Pons (tissue), 1 donor: ENCODE data around the gene WAPL.

Source experiments
- DNase-seq: peaks from one replicate; pipeline ENCODE4 v3.0.0-alpha.2; 2016; ENCODE audit warnings: low spot score

Gene WAPL

DNA sequence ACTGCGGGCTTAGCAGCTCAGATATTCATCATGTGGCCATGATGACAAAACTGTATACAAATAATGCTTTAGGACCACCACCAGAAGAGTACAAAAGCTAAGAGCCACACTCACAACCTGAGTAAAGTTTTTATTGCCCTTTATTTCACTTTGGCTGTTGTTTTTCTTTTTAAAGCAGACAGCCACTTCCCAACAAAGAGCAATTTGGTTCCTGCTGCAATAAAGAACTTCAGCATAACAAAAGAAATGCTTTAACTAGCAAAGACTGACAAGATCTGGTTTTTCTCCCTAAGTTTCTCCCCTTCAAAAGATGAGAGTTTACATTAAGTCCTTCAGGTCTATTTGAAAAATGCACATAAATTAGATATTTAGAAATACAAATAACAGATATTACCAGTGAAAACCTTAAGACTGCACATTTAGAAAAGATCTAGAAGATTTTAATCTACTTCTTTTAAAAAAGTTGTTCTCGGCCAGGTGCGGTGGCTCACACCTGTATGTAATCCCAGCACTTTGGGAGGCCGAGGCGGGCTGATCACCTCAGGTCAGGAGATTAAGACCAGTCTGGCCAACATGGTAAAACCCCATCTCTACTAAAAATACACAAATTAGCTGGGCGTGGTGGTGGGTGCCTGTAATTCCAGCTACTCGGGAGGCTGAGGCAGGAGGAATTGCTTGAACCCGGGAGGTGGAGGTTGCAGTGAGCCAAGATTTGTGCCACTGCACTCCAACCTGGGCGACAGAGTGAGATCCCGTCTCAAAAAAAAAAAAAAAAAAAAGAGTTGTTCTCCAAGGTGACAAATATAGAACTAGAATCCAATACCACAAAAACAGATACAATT is 59.4 kb downstream of the WAPL start:
- DNase-seq = no peak

DNA sequence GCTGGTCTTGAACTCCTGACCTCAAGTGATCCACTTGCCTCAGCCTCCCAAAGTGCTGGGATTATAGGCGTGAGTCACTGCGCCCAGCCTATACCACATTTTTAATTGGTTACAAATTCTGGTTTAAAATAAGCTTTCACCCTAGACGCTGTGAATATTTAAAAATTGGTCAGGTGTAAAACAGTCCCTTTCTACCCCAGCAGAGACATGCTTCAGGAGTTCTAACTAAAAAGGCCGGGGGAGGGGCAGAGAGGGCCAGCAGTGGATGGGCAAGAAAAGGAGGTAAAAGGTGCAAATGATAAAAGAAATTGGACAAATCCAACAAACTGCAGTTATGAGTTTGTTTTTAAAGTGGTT is 70.0 kb downstream of the WAPL start:
- DNase-seq = no peak

DNA sequence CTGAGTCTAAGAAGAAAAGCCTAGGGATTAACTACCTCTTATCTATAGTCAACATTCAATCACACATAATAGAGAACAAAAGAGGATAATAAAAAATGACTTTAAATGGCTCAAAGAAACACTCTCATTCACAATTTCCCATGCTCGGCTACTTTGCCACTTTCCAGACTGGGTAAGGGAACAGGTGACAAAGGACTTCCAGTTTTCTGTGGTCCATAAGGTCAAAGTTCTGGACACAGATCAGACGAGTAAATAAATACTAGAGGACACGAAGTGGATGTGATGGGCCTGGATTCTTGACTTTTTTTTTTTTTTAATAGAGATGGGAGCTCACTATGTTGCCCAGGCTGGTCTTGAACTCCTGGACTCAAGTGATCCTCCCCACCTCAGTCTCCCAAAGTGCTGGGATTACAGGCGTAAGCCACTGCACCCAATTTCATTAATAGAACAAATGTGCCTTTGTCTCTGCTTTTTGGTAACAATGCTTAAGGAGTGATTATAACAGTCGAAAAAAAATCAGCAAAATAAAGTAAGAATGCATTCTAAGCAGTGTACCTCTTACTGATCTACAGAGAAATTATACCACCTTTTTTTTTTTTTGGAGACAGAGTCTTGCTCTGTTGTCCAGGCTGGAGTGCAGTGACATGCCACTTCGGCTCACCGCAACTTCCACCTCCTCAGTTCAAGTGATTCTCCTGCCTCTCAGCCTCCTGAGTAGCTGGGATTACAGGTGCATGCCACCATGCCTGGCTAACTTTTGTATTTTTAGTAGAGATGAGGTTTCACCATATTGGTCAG is 70.6 kb downstream of the WAPL start:
- no peak for DNase-seq

DNA sequence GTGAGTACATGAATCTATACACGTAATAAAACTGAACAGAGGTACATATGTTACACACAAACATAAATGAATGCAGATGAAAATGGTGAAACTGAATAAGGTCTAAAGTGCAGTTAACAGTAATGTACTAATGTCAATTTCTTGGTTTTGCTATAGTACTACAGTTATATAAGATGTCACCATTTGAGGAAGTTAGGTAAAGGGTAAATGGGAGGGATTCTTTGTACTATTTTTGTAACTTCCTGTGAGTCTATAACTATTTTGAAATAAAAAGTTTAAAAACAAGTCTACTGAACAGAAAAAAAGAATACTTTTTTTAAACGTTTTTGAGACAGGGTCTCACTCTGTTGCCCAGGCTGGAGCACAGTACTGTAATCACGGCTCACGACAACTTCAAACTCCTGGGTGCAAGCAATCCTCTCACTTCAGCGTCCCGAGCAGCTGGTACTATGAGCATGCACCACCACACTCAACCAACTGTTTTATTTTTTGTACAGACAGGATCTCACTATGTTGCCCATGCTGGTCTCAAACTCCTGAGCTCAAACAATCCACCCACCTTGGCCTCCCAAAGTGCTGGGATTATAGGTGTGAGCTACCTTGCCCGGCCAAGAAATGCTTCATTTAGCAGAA is 71.5 kb downstream of the WAPL start:
- peak; percentile 24 for DNase-seq

DNA sequence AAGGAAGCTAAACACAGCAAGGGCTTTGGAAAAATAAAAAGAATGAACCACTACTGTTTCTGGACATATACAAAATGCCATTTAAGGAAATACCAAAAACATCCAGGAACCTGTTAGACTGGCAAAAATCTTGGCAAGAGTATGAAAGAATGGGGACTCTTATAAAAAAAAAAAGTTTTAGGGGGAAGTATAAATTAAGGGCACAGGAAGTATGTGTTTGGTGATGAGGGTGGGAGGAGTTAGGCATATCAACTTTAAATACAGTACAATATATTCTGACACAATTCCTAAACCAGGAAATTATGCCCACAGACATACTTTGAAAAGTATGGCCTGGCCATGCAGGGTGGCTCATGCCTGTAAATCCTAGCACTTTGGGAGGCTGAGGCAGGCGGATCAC is 74.2 kb downstream of the WAPL start:
- DNase-seq = peak; percentile 18

DNA sequence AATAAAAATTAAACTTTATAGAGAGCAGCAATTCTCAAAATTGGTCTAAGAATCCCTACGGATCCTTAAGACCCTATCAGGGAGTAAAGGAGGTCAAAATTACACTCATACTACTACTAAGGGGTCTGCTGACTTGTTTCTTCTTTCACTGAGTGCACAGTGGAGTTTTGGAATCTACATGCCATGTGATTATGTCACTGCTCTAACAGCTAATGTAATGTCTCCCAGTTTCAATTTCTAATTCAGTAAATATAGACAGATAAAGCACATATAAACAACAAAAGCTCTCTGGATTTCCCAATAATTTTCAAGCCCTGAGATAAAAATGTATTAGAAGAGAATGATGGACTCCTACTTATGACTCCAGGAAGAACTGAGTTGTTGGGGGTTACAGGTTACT is 74.6 kb downstream of the WAPL start:
- DNase-seq = peak; percentile 46

DNA sequence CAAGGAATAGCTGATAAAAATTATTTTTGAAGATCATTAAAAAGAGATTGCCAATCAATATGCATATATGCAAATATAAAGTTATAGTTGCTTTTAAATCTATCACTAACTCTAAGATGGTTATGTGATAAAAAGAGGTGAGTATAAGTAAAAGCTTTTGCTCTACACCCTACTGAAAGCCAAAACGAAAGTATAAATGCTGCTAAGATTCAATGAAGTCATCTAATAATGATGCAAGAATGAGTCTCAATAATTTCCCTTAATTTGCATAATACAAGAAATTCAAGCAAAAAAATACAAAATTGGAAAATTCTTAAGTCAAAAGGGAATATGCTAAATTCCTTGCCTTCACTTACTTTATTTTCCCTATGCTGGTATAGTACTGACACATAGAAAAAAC is 75.2 kb downstream of the WAPL start:
- no peak for DNase-seq

DNA sequence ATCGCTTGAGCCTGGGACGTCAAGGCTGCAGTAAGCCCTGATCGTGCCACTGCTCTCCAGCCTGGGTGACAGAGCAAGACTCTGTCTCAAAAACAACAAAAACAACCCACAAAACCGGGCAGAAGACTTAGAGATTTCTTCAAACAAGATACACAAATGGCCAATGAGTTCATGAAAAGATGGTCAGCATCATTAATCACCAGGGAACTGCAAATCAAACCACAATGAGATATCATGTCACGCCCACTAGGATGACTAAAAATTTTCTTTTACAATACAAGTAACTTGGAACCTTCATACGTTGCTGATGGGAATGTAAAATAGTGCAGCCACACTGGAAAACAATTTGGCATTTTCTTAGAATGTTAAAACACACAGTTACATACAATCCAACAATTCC is 77.7 kb downstream of the WAPL start:
- no peak for DNase-seq

DNA sequence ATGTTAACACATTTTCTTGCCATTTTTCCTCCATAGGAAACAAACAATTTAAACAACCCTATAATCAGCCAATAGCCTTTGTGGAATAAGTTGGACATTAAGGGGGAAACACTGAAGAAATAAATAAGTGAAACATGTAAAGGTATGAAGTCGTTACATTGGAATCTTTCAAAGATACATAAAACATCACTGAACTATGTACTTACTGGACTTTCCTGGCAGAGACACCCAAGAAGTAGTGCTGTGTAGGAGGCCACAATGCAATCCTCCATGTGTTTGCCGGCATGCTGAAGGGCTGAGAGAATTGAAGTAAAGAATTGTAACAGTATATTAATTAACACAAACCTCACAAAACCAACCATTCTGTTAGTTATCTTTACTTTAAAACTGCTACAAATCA is 78.5 kb downstream of the WAPL start:
- no peak for DNase-seq

DNA sequence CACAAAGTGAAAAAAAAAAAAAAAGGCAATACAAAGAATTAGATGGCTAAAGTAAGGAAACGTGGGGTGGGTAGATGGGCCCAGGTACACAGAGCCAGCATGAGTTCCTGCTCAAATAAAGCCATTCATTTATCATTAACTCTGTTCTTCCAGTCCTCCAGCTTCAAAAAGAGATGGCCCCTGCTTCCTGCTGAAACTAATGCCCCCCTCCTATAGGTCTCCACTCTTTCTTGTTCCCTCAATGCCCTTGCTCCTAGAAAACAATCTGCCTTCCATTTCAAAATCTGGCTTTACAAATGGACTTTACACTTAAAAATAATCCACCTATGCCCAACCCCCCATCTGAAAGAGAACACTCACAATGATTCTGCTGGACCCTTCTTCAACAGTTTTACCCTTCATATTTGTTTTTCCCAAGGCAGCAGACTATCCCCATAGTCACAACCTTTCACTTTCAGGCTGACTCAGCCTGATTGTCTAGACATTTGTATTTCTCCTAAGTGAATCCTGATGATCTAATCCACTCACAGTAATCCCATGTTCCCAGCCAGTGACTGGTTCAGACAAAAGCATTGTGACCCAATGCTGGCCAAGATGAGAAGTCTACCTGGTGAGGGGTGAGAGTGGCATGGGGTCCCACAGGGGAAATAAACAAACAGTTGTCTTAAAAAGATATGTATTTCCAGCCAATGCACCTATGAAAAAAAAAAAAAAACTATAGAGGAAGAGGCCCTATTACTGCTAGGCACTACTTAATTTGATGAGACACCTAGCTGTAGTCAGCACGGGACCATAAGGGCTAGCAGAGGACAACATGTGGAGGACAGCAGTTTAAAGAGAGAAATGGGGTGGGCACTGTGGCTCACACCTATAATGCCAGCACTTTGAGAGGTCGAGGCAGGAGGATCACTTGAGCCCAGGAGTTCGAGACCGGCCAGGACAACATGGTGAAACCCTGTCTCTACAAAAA is 80.4 kb downstream of the WAPL start:
- peak; percentile 26 for DNase-seq

DNA sequence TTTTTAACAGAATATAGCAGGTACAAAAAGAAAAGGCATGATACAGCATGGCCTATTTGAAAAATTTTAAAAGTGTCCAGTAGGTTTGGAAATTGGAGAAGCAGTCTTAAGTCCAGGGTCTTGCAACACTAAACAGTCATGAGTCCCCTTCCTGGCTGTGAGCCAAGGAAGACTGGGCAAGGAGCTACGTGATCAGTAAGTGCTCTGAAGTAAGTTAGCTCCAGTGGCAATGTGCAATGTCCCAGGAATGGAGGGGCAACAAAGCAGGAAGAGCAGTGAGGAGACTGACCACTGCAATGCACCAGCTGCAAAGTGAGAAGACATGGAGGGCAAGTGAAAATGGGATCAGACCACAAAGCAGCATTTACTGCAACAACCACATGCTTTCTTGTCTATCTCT is 82.0 kb downstream of the WAPL start:
- peak; percentile 91 for DNase-seq

DNA sequence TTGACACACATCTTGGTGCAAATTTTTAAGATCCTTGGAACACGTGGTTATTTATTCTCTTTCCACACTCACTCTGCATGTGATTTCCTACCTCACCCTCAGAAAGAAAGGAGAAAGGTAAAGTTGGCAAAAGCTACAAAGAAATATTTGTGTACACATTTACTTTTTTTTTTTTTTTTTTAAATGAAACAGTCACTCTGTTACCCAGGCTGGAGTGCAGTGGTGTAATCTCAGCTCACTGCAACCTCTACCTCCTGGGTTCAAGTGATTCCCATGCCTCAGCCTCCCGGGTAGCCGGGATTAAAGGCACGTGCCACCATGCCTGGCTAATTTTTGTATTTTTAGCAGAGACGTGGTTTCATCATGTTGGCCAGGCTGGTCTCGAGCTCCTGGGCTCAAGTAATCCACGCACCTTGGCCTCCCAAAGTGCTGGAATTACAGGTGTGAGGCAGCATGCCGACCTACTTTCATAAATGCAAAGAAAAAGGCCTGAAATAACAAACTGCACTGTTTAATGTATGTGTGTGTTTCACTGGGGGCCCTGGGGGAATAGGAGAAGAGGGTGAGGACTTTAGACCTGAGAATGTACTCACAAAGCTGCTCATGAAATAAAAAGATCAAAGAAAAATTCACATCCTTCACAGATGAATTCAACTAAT is 83.4 kb downstream of the WAPL start:
- DNase-seq = no peak

DNA sequence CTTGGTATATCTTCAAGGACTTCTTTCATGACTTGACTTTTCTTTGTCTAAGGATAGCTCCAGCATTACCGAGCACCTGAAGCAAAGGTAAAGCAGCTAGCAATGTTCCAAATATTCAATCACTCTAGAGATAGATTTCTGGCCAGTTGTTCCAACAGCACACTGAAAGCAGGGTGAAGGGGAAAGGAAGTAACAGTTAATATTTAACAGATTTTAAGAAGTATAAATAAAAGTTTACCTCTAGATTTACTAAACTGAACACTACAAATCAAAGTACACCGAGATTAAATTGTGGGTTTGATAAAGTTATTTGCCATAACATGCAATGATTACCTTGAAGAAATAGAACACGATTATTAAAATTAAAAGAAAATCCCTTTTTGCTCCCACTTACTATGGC is 84.1 kb downstream of the WAPL start:
- DNase-seq = no peak

DNA sequence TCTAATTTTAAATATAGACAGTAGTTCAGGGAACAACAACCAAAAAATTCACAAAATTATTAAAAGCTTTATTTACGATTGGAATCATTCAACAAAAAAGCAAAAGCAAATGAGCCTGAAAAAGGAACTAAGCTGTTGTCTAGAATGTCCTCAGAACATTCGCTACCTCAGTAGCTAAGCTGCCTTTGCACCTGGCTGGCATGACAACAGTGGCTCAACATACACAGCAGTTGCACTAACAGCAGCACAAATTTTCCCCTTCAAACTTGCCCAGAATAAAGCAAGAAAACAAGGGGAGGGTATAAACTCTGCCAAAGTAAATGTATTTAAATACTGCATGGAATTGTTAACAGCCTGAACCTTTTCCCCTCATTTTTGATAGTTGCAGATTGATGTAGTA is 84.6 kb downstream of the WAPL start:
- no peak for DNase-seq

DNA sequence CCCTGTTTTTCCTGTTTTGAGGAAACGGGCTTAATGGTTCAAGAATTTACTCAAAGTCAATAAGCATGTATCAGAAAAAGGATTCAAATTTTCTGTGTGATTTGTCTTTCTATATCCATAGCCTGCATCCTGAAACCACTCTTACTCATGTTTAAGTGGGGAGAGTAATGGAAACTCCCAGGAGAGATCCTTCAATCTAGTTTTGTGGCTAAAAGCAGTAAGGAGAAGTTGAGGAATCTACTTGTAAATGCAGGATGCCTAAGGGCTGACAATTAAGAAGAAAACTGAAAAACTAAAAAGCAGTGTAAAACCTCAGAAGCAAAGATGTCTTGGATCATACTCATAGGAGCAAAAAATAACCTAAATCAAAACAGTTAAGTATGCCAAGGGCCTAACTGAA is 86.9 kb downstream of the WAPL start:
- no peak for DNase-seq

DNA sequence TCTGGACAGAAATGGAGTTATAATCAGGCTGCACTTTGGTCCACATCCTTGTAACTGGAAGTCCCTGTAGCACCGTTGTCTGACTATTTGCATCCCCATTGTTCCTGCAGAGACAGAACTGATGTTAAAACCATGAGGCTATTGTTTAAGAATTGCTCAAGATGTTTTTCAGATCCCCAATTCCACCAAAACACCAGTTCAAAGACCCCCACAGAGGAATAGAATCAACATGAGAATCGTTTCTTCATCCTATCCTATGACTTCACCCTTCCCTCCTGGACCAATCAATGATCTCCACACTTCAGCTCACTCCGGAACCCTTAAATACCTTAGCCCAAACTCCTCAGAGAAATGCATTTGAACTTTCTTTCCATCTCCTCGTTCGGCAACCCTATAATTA is 97.9 kb downstream of the WAPL start:
- no peak for DNase-seq

DNA sequence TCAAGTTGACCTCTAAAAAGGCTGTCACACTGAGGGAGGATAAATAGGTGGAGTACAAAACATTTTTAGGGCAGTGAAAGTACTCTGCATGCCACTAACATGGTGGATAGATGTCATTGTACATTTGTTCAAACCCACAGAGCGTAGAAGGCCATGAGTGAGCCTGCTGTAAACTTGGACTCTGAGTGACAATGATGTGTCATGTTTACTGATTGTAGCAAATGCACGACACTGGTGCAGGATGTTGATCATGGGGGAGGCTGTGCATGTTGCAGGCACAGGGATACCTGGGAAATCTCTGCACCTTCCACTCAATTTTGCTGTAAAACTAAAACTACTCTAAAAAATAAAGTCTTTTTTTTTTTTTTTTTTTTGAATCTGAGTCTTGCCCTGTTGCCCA is 102.5 kb downstream of the WAPL start:
- DNase-seq = no peak

DNA sequence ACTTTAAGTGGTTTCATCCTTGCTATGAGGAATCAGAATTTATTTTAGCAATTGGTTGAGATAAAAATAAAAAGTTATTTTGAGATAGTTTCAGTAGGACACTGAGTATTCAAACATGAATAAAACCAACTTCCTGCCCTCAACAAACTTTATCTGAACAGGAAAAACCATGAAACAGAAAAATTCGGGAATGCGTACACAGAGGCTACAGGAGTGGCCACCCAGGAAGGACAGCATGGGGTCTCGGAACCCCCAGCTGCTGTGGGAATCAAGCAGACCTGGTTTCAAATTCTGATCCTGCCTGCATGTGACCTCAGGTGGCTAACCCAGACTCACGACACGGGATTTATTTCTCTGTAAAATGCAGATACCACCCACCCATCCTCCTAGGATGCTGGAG is 106.0 kb downstream of the WAPL start:
- no peak for DNase-seq

DNA sequence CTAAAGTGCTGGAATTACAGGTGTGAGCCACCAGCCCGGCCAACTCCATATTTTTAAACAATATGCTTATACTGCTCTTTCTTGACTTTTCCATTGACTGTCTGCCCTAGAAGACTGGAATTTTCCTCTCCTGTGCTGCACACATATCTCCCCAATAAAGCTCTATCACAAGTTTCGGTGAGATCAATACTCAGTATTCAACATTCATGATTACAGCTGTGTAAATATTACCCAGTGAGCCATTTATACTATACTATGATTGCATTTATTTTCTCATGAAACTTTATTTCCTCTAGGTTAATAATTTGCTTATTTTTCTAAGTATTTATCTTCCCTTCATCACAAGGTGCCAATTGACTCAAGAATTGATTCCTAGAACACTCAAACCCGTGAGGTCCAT is 106.5 kb downstream of the WAPL start:
- DNase-seq = no peak

DNA sequence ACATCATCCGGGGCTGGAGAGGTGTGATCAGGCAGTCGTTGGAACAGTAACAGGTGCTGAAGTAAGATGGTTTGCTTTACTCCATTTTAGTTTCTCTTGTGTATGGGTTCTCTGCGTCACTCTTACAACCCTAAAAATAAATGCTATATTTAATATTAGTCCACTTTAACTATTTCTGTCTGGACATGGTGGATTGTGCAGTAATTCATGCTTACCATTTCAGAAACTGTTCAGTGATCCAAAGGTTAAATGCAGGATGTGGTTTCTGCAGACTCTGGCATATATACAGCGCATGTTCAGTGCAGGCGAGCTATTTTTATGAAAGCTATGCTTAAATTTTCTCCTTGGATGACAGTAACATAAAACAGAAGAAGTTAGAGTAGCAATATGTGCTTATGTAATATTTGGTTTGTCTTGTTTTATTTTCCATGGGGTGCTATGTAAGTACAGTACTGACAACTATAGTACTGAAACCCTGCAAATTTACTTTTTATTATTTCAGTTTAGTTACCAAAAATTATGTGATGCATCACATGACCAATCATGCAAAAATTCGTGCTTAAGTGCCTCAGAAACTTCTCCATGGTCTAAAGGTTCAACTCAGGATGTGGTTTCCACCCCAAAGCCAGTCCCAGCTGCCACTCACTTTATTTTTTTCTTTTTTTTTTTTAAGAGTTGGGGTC is 108.4 kb downstream of the WAPL start:
- DNase-seq = no peak
